Cerebellar cortex (tissue), 1 donor: ENCODE results near the gene CCNK.

Experiments used
- DNase-seq: peaks from one replicate; pipeline ENCODE4 v3.0.0-alpha.2; 2015; ENCODE audit warnings: low spot score

Gene CCNK

GRCh38 chr14:99507860-99508640 lies 26.8 kb downstream of the CCNK start:
- DNase-seq, result no peak

GRCh38 chr14:99508896-99509629 lies 27.9 kb downstream of the CCNK start:
- DNase-seq, result peak; percentile 58

- no peak for DNase-seq
These were observed 28.8 kb downstream of the CCNK start for GRCh38 chr14:99509871-99510555.

- DNase-seq, result no peak
These were observed 29.4 kb downstream of the CCNK start for GRCh38 chr14:99510556-99511139.

GRCh38 chr14:99511421-99512109 lies 30.4 kb downstream of the CCNK start:
- no peak for DNase-seq

- DNase-seq, result no peak
These were observed 30.9 kb downstream of the CCNK start for GRCh38 chr14:99512110-99512449.

GRCh38 chr14:99512571-99513182 lies 31.5 kb downstream of the CCNK start:
- no peak for DNase-seq

GRCh38 chr14:99513183-99513694 lies 32.0 kb downstream of the CCNK start:
- DNase-seq, result no peak

GRCh38 chr14:99513946-99514551 lies 32.8 kb downstream of the CCNK start:
- no peak for DNase-seq

GRCh38 chr14:99514552-99515300 lies 33.5 kb downstream of the CCNK start:
- no peak for DNase-seq

- no peak for DNase-seq
These were observed 34.3 kb downstream of the CCNK start for GRCh38 chr14:99515301-99516155.

GRCh38 chr14:99516156-99516870 lies 35.1 kb downstream of the CCNK start:
- DNase-seq, result no peak

GRCh38 chr14:99516871-99517642 lies 35.8 kb downstream of the CCNK start:
- no peak for DNase-seq

GRCh38 chr14:99517643-99518381 lies 36.6 kb downstream of the CCNK start:
- no peak for DNase-seq

- peak; percentile 69 for DNase-seq
These were observed 37.5 kb downstream of the CCNK start for GRCh38 chr14:99518441-99519346.

- no peak for DNase-seq
These were observed 38.2 kb downstream of the CCNK start for GRCh38 chr14:99519347-99519881.
